OCI-LY3 (cell line): ENCODE data around the gene CBR3.
"Not testable (repeated sequence)": the region's sequence is repeated elsewhere in the genome, so short reads cannot be mapped to it uniquely, and the experiment has no call there.

ENCODE experiments used
- H2AFZ ChIP-seq: fragments of 200-600, 300-600 bp; shearing (Covaris generic); 2 replicates; pipeline ENCODE4 v1.6.0; 2014; ENCODE audit warnings: antibody characterized with exemption, low read depth, low read length
- H3K27ac ChIP-seq: fragments of 200-600, 300-600 bp; sonication (generic); 2 replicates; pipeline ENCODE4 v1.5.1; 2014; ENCODE audit warnings: mild to moderate bottlenecking, low read length, moderate library complexity, mixed read lengths
- H3K27me3 ChIP-seq: fragments of 200-600, 300-600 bp; sonication (generic); 2 replicates; pipeline ENCODE4 v1.6.1; 2014; ENCODE audit warnings: low read depth, low read length, mixed read lengths
- H3K36me3 ChIP-seq: fragments of 200-600, 300-600 bp; sonication (generic); replicated peaks from 2 replicates; pipeline ENCODE3; 2014; ENCODE audit warnings: low read depth, low read length, mixed read lengths
- H3K4me1 ChIP-seq: fragments of 300-600, 200-600 bp; sonication (generic); 2 replicates; pipeline ENCODE4 v1.6.1; 2014; ENCODE audit warnings: low read length, mixed read lengths
- H3K4me2 ChIP-seq: fragments of 200-600, 300-600 bp; sonication (generic); 2 replicates; pipeline ENCODE4 v1.6.1; 2014; ENCODE audit warnings: low read length, mixed read lengths
- H3K4me3 ChIP-seq: fragments of 300-600, 200-600 bp; sonication (generic); 2 replicates; pipeline ENCODE4 v1.5.1; 2014; ENCODE audit warnings: antibody characterized with exemption, mild to moderate bottlenecking, low read length, moderate library complexity
- H3K79me2 ChIP-seq: fragments of 300-600, 200-600 bp; shearing (Covaris generic); 2 replicates; pipeline ENCODE4 v1.6.1; 2014; ENCODE audit warnings: mild to moderate bottlenecking, low read length, mixed read lengths
- H3K9ac ChIP-seq: fragments of 300-600, 200-600 bp; shearing (Covaris generic); 2 replicates; pipeline ENCODE4 v1.6.0; 2014; ENCODE audit warnings: mild to moderate bottlenecking, low read length, moderate library complexity
- H3K9me3 ChIP-seq: fragments of 200-600, 300-600 bp; shearing (Covaris generic); 2 replicates; pipeline ENCODE4 v1.6.1; 2014; ENCODE audit warnings: low read length, mixed read lengths; ENCODE audit not compliant: insufficient read depth
- H4K20me1 ChIP-seq: fragments of 200-600, 300-600 bp; sonication (generic); 2 replicates; pipeline ENCODE4 v1.6.1; 2016; ENCODE audit warnings: low read length, mixed read lengths; ENCODE audit not compliant: insufficient read depth
- EZH2phosphoT487 ChIP-seq: fragments of 200-600 bp; shearing (Covaris generic); IDR thresholded peaks from 2 replicates; pipeline ENCODE4 v1.6.1; 2018; ENCODE audit warnings: antibody characterized with exemption, mixed run types, low read depth
- TF ChIP-seq, protein P1 (sequence below): fragments of 200-600, 300-600 bp; sonication (generic); IDR thresholded peaks from 2 replicates; pipeline ENCODE4 v1.5.1; 2014; ENCODE audit warnings: antibody characterized with exemption, low read length, low read depth

Gene CBR3

DNA sequence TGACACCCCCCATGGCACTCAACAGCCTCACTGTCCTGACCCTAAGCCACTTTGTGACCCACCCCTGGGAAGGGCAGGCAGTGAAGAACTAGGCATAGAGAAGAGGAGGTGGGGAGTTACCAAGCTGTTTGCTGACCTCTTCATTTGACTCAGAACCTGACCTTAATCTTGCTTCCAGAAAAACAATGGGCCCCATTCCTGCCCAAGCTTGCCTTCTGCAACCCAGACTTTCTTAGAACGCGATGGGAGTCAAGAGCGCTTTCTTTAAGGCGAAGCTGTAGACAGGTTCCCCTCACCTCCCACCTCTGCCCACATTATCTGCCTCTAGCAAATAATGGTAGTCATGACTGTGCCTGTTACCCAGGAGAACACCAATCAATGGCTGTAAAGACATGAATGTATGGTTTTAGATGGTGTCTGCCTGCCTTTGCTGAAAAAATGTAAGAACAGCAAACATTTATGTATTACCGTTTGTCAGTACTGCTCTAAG, 8.2 kb upstream of the CBR3 start:
- H3K36me3 ChIP-seq, result no peaks in the 10 kb centered on the region
- H2AFZ ChIP-seq, result no peak overlapping the region
- no peak overlapping the region for H3K4me3 ChIP-seq
- H3K9me3 ChIP-seq, result no peaks in the 10 kb centered on the region
- no peaks in the 10 kb centered on the region for H3K79me2 ChIP-seq
- no peak overlapping the region for H3K9ac ChIP-seq
- no peak overlapping the region for H3K27ac ChIP-seq
- H3K4me2 ChIP-seq, result no peak overlapping the region
- no peak for TF ChIP-seq EZH2phosphoT487
- TF ChIP-seq, protein P1, sequence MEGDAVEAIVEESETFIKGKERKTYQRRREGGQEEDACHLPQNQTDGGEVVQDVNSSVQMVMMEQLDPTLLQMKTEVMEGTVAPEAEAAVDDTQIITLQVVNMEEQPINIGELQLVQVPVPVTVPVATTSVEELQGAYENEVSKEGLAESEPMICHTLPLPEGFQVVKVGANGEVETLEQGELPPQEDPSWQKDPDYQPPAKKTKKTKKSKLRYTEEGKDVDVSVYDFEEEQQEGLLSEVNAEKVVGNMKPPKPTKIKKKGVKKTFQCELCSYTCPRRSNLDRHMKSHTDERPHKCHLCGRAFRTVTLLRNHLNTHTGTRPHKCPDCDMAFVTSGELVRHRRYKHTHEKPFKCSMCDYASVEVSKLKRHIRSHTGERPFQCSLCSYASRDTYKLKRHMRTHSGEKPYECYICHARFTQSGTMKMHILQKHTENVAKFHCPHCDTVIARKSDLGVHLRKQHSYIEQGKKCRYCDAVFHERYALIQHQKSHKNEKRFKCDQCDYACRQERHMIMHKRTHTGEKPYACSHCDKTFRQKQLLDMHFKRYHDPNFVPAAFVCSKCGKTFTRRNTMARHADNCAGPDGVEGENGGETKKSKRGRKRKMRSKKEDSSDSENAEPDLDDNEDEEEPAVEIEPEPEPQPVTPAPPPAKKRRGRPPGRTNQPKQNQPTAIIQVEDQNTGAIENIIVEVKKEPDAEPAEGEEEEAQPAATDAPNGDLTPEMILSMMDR, result no peak
- H3K4me1 ChIP-seq, result peaks cover 13% of the 10 kb centered on the region
- no peaks in the 10 kb centered on the region for H4K20me1 ChIP-seq
- no peaks in the 10 kb centered on the region for H3K27me3 ChIP-seq

DNA sequence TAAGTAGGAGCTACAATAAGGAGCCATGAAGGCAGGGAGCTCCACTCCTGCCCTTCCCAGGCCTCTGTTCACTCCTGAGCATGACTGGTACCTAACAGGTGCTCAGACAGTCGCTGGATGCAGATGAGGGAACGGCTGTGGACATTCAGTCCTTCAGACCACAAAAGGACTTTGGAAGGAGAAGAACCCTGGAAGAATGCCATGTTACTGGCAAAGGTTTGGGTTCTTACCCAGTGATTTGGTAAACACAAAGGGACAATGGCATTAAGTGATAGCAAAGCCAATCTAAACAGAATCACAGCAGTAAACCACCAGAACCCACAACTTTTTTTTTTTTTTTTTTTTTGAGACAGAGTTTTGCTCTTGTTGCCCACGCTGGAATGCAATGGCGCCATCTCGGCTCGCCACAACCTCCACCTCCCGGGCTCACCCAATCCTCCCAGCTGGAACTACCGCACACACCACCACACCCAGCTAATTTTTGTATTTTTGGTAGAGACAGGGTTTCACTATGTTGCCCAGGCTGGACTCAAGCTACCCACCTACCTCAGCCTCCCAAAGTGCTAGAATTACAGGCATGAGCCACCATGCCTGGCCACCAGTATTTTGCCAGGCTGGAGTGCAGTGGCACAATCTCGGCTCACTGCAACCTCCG, 7.5 kb upstream of the CBR3 start:
- Histone ChIP-seq H3K9ac (no peak overlapping the region), H3K4me2 (no peak overlapping the region), H2AFZ (no peak overlapping the region), H3K27ac (no peak overlapping the region), H3K27me3 (no peaks in the 10 kb centered on the region), H3K4me3 (no peak overlapping the region), H4K20me1 (no peaks in the 10 kb centered on the region), H3K4me1 (peaks cover 13% of the 10 kb centered on the region), H3K9me3 (no peaks in the 10 kb centered on the region), H3K79me2 (no peaks in the 10 kb centered on the region), H3K36me3 (no peaks in the 10 kb centered on the region)
- TF ChIP-seq, protein P1, result no peak
- TF ChIP-seq EZH2phosphoT487, result no peak

DNA sequence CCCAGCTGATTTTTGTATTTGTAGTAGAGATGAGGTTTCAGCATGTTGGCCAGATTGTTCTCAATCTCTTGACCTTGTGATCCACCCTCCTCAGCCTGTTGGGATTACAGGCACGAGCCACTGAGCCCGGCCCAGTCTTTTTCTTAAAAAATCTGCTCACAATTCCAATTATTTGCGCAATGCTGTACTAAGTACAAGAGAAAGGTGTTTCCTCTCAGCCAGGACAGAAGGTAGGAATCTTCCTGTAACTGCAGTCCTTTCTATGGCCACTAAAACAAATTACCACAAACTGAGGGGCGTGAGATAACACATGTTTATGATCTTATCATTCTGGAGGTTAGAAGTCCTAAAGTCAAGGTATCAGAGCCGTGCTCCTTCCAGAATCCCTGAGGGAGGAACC, 6.9 kb upstream of the CBR3 start:
- H3K4me3 ChIP-seq, result no peak overlapping the region
- no peaks in the 10 kb centered on the region for H3K36me3 ChIP-seq
- no peaks in the 10 kb centered on the region for H3K9me3 ChIP-seq
- no peak overlapping the region for H3K27ac ChIP-seq
- no peak overlapping the region for H3K9ac ChIP-seq
- H3K4me1 ChIP-seq, result peaks cover 13% of the 10 kb centered on the region
- no peaks in the 10 kb centered on the region for H3K79me2 ChIP-seq
- no peaks in the 10 kb centered on the region for H4K20me1 ChIP-seq
- TF ChIP-seq EZH2phosphoT487, result no peak
- TF ChIP-seq, protein P1, result no peak
- H3K27me3 ChIP-seq, result no peaks in the 10 kb centered on the region
- H2AFZ ChIP-seq, result no peak overlapping the region
- H3K4me2 ChIP-seq, result no peak overlapping the region

DNA sequence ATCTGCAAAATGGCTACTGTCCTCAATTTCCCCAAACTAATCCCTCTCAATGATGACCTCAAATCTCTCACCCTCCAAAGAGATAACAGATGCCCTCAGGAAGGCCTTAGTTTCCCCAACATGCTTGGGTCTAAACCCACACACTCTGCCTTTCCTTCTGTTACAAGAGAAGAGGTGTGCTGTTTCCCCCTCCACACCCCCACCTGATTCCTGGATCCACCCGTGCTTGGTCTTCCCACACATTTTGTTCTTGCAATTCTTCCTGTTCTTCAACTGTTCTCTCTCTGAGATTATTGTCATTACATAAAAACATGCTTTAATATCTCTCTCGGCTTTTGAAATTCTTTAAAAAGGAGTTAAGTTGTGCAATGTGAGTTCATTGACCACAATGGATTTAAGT, 5.7 kb upstream of the CBR3 start:
- Histone ChIP-seq H3K9ac (no peak overlapping the region), H4K20me1 (no peaks in the 10 kb centered on the region), H3K9me3 (no peaks in the 10 kb centered on the region), H3K4me2 (no peak overlapping the region), H3K79me2 (no peaks in the 10 kb centered on the region), H3K27me3 (no peaks in the 10 kb centered on the region), H3K4me3 (no peak overlapping the region), H3K36me3 (no peaks in the 10 kb centered on the region), H3K4me1 (peaks cover 14% of the 10 kb centered on the region), H3K27ac (no peak overlapping the region), H2AFZ (peak overlapping the region; percentile 39; the same call in 1 of the 2 replicates)
- TF ChIP-seq, protein P1, result no peak
- no peak for TF ChIP-seq EZH2phosphoT487

DNA sequence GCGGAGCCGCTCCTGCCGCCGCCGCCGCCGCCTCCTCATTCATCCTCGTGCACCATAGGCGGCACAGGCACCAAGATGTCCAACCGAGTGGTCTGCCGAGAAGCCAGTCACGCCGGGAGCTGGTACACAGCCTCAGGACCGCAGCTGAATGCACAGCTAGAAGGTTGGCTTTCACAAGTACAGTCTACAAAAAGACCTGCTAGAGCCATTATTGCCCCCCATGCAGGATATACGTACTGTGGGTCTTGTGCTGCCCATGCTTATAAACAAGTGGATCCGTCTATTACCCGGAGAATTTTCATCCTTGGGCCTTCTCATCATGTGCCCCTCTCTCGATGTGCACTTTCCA, 4.5 kb upstream of the CBR3 start:
- Histone ChIP-seq H3K4me2 (peak overlapping the region; percentile 81), H3K9ac (0 out of 2 replicates have a peak overlapping the region, but pooled peaks have one; percentile 35), H3K4me1 (peaks cover 21% of the 10 kb centered on the region), H3K4me3 (peak overlapping the region; percentile 74)
- H4K20me1 ChIP-seq, H3K79me2 ChIP-seq, H2AFZ ChIP-seq, H3K36me3 ChIP-seq, H3K27ac ChIP-seq, H3K9me3 ChIP-seq, H3K27me3 ChIP-seq: not testable (repeated sequence)

DNA sequence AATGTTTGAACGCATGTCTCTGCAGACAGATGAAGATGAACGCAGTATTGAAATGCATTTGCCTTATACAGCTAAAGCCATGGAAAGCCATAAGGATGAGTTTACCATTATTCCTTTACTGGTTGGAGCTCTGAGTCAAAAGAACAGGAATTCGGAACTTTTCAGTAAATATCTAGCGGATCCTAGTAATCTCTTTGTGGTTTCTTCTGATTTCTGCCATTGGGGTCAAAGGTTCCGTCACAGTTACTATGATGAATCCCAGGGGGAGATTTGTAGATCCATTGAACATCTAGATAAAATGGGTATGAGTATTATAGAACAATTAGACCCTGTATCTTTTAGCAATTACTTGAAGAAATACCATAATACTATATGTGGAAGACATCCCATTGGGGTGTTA, 4.0 kb upstream of the CBR3 start:
- not testable (repeated sequence) for H3K79me2 ChIP-seq, H2AFZ ChIP-seq, H3K27me3 ChIP-seq, H3K27ac ChIP-seq, H4K20me1 ChIP-seq, H3K36me3 ChIP-seq, H3K9me3 ChIP-seq
- Histone ChIP-seq H3K9ac (0 out of 2 replicates have a peak overlapping the region, but pooled peaks have one; percentile 35), H3K4me2 (peak overlapping the region; percentile 81), H3K4me1 (peaks cover 17% of the 10 kb centered on the region), H3K4me3 (peak overlapping the region; percentile 74)
